Osteoblast (primary cell): ENCODE data around the gene ANXA4. TPM values are rescaled to one million over a fixed set of nuclear protein-coding genes. Genes with fewer than 3 reads are reported as not detected.
A peak's percentile ranks its signal among the peaks of the same experiment; 100 is the strongest.

Experiments used
- DNase-seq: peaks from one replicate; pipeline ENCODE4 v3.0.0; 2011; ENCODE audit warnings: low spot score, mixed read lengths; ENCODE audit not compliant: insufficient read length; ENCODE audit errors: missing footprints
- H2AFZ ChIP-seq: 2 replicates; pipeline ENCODE4 v1.6.0; 2011; ENCODE audit warnings: mild to moderate bottlenecking, low read length
- H3K27ac ChIP-seq: 2 replicates; pipeline ENCODE4 v1.5.1; 2011; ENCODE audit warnings: mild to moderate bottlenecking, low read depth, low read length, moderate library complexity
- H3K27me3 ChIP-seq: 2 replicates; pipeline ENCODE4 v1.6.0; 2012; ENCODE audit warnings: mild to moderate bottlenecking, control low read depth, inconsistent platforms, low read length, moderate library complexity; ENCODE audit not compliant: insufficient read depth
- H3K36me3 ChIP-seq: 2 replicates; pipeline ENCODE4 v1.5.1; 2011; ENCODE audit warnings: mild to moderate bottlenecking, low read length, control low read depth, moderate library complexity; ENCODE audit not compliant: insufficient read depth
- H3K4me1 ChIP-seq: 2 replicates; pipeline ENCODE4 v1.5.1; 2011; ENCODE audit warnings: mild to moderate bottlenecking, low read length, control low read depth, moderate library complexity; ENCODE audit not compliant: insufficient read depth
- H3K4me2 ChIP-seq: 2 replicates; pipeline ENCODE4 v1.6.0; 2011; ENCODE audit warnings: mild to moderate bottlenecking, low read length; ENCODE audit not compliant: insufficient read depth
- H3K4me3 ChIP-seq: fragments of 200-600 bp; sonication (generic); 3 replicates; pipeline ENCODE4 v1.5.1; 2012; ENCODE audit warnings: mild to moderate bottlenecking, low read length, inconsistent platforms; ENCODE audit not compliant: insufficient read depth
- H3K79me2 ChIP-seq: 2 replicates; pipeline ENCODE4 v1.6.0; 2012; ENCODE audit warnings: mild to moderate bottlenecking, low read length, control low read depth, inconsistent platforms; ENCODE audit not compliant: insufficient read depth
- H3K9me3 ChIP-seq: 2 replicates; pipeline ENCODE4 v1.5.1; 2011; ENCODE audit warnings: low read depth, low read length, control low read depth
- H4K20me1 ChIP-seq: 2 replicates; pipeline ENCODE4 v1.6.0; 2012; ENCODE audit warnings: mild to moderate bottlenecking, low read length, control low read depth; ENCODE audit not compliant: insufficient read depth
- CTCF ChIP-seq: IDR thresholded peaks from 2 replicates; pipeline ENCODE4 v1.5.1; 2011; ENCODE audit warnings: mild to moderate bottlenecking, low read depth, low read length, moderate library complexity; ENCODE audit errors: extremely low read depth
- total RNA-seq: library from RNA; depleted of rRNA; stranded (reverse); fragments of >200 nt; gene quantifications from 2 replicates; pipeline ENCODE4 v1.2.3, GENCODE V29; 2012

ANXA4 gene
- total RNA-seq, 1 donor: 38.4 TPM

- no peaks in the 10 kb centered on the region for H3K9me3 ChIP-seq
- H3K27me3 ChIP-seq: no peaks in the 10 kb centered on the region
- H2AFZ ChIP-seq: no peak overlapping the region
- no peak overlapping the region for H3K27ac ChIP-seq
- H3K4me3 ChIP-seq: no peak overlapping the region
- no peak overlapping the region for H3K4me2 ChIP-seq
- H4K20me1 ChIP-seq: no peaks in the 10 kb centered on the region
- H3K79me2 ChIP-seq: peaks cover 5% of the 10 kb centered on the region
- peak; percentile 75 for DNase-seq
- TF ChIP-seq CTCF: no peak
- peaks cover 6% of the 10 kb centered on the region for H3K4me1 ChIP-seq
- H3K36me3 ChIP-seq: no peaks in the 10 kb centered on the region
These were observed 37.5 kb downstream of the ANXA4 start for GRCh38 chr2:69779258-69780001.

- no peak for TF ChIP-seq CTCF
- Histone ChIP-seq H3K27me3 (no peaks in the 10 kb centered on the region), H4K20me1 (no peaks in the 10 kb centered on the region), H3K27ac (no peak overlapping the region), H2AFZ (no peak overlapping the region), H3K4me2 (no peak overlapping the region), H3K79me2 (peaks cover 5% of the 10 kb centered on the region), H3K4me3 (no peak overlapping the region), H3K36me3 (no peaks in the 10 kb centered on the region), H3K4me1 (no peaks in the 10 kb centered on the region), H3K9me3 (no peaks in the 10 kb centered on the region)
- DNase-seq: no peak
These were observed 39.0 kb downstream of the ANXA4 start for GRCh38 chr2:69780921-69781320.

- H3K4me1 ChIP-seq: no peaks in the 10 kb centered on the region
- H2AFZ ChIP-seq: no peak overlapping the region
- no peak overlapping the region for H3K4me3 ChIP-seq
- no peaks in the 10 kb centered on the region for H3K27me3 ChIP-seq
- no peaks in the 10 kb centered on the region for H4K20me1 ChIP-seq
- no peaks in the 10 kb centered on the region for H3K9me3 ChIP-seq
- H3K27ac ChIP-seq: no peak overlapping the region
- peaks cover 5% of the 10 kb centered on the region for H3K79me2 ChIP-seq
- no peaks in the 10 kb centered on the region for H3K36me3 ChIP-seq
- no peak for DNase-seq
- no peak for TF ChIP-seq CTCF
- no peak overlapping the region for H3K4me2 ChIP-seq
These were observed 39.7 kb downstream of the ANXA4 start for GRCh38 chr2:69781321-69782248.

- H3K27me3 ChIP-seq: no peaks in the 10 kb centered on the region
- no peaks in the 10 kb centered on the region for H4K20me1 ChIP-seq
- no peak overlapping the region for H3K4me3 ChIP-seq
- H3K9me3 ChIP-seq: no peaks in the 10 kb centered on the region
- no peak overlapping the region for H2AFZ ChIP-seq
- no peak overlapping the region for H3K27ac ChIP-seq
- DNase-seq: no peak
- no peak overlapping the region for H3K4me2 ChIP-seq
- H3K36me3 ChIP-seq: no peaks in the 10 kb centered on the region
- peaks cover 4% of the 10 kb centered on the region for H3K4me1 ChIP-seq
- no peaks in the 10 kb centered on the region for H3K79me2 ChIP-seq
- no peak for TF ChIP-seq CTCF
These were observed 42.3 kb downstream of the ANXA4 start for GRCh38 chr2:69784228-69784627.
